Esophagus squamous epithelium (tissue), 5 donors: ENCODE measurements around the gene TMEM53. TPM values are rescaled to one million over a fixed set of nuclear protein-coding genes. Genes with fewer than 3 reads are reported as not detected.

Experiments used
- DNase-seq: peaks from one replicate; lab custom pipeline; 2025; lab: John Stamatoyannopoulos, UW
- H3K27ac ChIP-seq, 4 donors: fragments of 200-600 bp; sonication (generic); one replicate each; pipeline ENCODE4 v1.5.1; 2016 to 2019; ENCODE audit warnings: mild to moderate bottlenecking in 1 of 4
- H3K27me3 ChIP-seq, 4 donors: fragments of 200-600 bp; sonication (generic); 1 replicate in 3 of 4; 2 replicates in 1 of 4; pipeline versions ENCODE4 v1.5.1 to v1.6.0; 2017 to 2021; ENCODE audit warnings: antibody characterized with exemption in 1 of 4
- H3K36me3 ChIP-seq, 3 donors: fragments of 200-600 bp; sonication (generic); one replicate each; pipeline ENCODE4 v1.5.1; 2016 to 2019
- H3K4me1 ChIP-seq, 3 donors: fragments of 200-600 bp; sonication (generic); one replicate each; pipeline ENCODE4 v1.5.1; 2017 to 2019
- H3K4me3 ChIP-seq, 4 donors: fragments of 200-600 bp; sonication (generic); 1 replicate in 3 of 4; 2 replicates in 1 of 4; pipeline ENCODE4 v1.5.1; 2016 to 2019; ENCODE audit warnings: mild to moderate bottlenecking in 2 of 4, moderate library complexity in 1 of 4
- H3K9me3 ChIP-seq, 3 donors: fragments of 200-600 bp; sonication (generic); one replicate each; pipeline ENCODE4 v1.5.1; 2016 to 2019
- CTCF ChIP-seq, 6 experiments: fragments of 450-650 bp in 4 of 6; fragments of 200-600 bp in 2 of 6; sonication (generic) in 2 of 6; IDR thresholded peaks; one replicate each; pipeline ENCODE4 v1.5.1; 2016 to 2019; ENCODE audit warnings: antibody characterized with exemption in 6 of 6, mild to moderate bottlenecking in 4 of 6, moderate library complexity in 4 of 6
- POLR2A ChIP-seq, 4 donors: fragments of 450-650 bp; IDR thresholded peaks; one replicate each; pipeline ENCODE4 v1.6.1; 2017; ENCODE audit warnings: antibody characterized with exemption in 4 of 4, mild to moderate bottlenecking in 4 of 4, moderate library complexity in 3 of 4
- WGBS, 2 donors: methylation state at CpG; one replicate each; pipeline ENCODE4 v1.1.5; 2018; 5-methylcytosine and 5-hydroxymethylcytosine counted together
- intact Hi-C: fragments of 100-400 bp; cut with DNase I; formaldehyde crosslinking; loops from one replicate; pipeline ENCODE4 v1.15.0; 2022
- total RNA-seq, 4 donors: library from RNA; depleted of rRNA; stranded (reverse); fragments of >200 nt; gene quantifications; one replicate each; pipeline ENCODE4 v1.1.0, GENCODE V29; 2016
- donor health status: DM: yes; HTN: yes; CAD: no.

The TMEM53 gene
- total RNA-seq, 4 donors from 2014 or later: 3.2 to 5.8 (median 4.0) TPM

- no peaks in the 10 kb centered on the region for H3K27me3 ChIP-seq
- 45 to 52% methylated on average over 4 to 7 of the region's 7 CpGs for WGBS, 2 donors
- intact Hi-C loops: no loop called here
Measured at GRCh38 chr1:44652445-44653106, 21.7 kb downstream of the TMEM53 start.

GRCh38 chr1:44651069-44651468 lies 23.2 kb downstream of the TMEM53 start:
- H3K4me1 ChIP-seq: peaks cover 0 to 6% (median 0%) of the 10 kb centered on the region in 3 donors
- intact Hi-C loops: no loop called here
- H3K9me3 ChIP-seq: no peaks in the 10 kb centered on the region

More at GRCh38 chr1:44652445-44653106, 21.7 kb downstream of the TMEM53 start:
- Histone ChIP-seq H3K27ac (peak overlapping the region in 1 of 4 donors; percentile 2), H3K4me1 (no peaks in the 10 kb centered on the region), H3K9me3 (no peaks in the 10 kb centered on the region), H3K4me3 (no peak overlapping the region), H3K36me3 (peaks cover 13 to 65% (median 38%) of the 10 kb centered on the region in 3 donors)
- TF ChIP-seq CTCF (IDR thresholded peaks at IDR 0.05) (peak; percentile 75 to 93 (median 89)), POLR2A (IDR thresholded peaks at IDR 0.05) (no peak)
- DNase-seq: no peak

GRCh38 chr1:44650159-44650831 lies 24.0 kb downstream of the TMEM53 start:
- peaks cover 0 to 13% (median 0%) of the 10 kb centered on the region in 3 donors for H3K4me1 ChIP-seq
- no peaks in the 10 kb centered on the region for H3K27me3 ChIP-seq
- no peak overlapping the region for H3K27ac ChIP-seq
- no peak for TF ChIP-seq POLR2A (IDR thresholded peaks at IDR 0.05)
- no peak for TF ChIP-seq CTCF (IDR thresholded peaks at IDR 0.05)
- 60 to 90% methylated on average over 1 to 14 of the region's 23 CpGs for WGBS, 2 donors
- intact Hi-C loops: no loop called here
- H3K9me3 ChIP-seq: no peaks in the 10 kb centered on the region
- H3K36me3 ChIP-seq: peaks cover 19 to 88% (median 45%) of the 10 kb centered on the region in 3 donors
- H3K4me3 ChIP-seq: no peak overlapping the region
- DNase-seq: no peak

More at GRCh38 chr1:44651069-44651468, 23.2 kb downstream of the TMEM53 start:
- no peak overlapping the region for H3K4me3 ChIP-seq
- TF ChIP-seq CTCF (IDR thresholded peaks at IDR 0.05): no peak
- TF ChIP-seq POLR2A (IDR thresholded peaks at IDR 0.05): no peak
- H3K27ac ChIP-seq: no peak overlapping the region
- H3K27me3 ChIP-seq: no peaks in the 10 kb centered on the region
- no peak for DNase-seq
- peaks cover 13 to 80% (median 42%) of the 10 kb centered on the region in 3 donors for H3K36me3 ChIP-seq
- 73 to 87% methylated on average over 7 of the region's 8 CpGs for WGBS, 2 donors

- no peak for TF ChIP-seq CTCF (IDR thresholded peaks at IDR 0.05)
- no peak for TF ChIP-seq POLR2A (IDR thresholded peaks at IDR 0.05)
- Histone ChIP-seq H3K4me1 (peaks cover 0 to 19% (median 5%) of the 10 kb centered on the region in 3 donors), H3K4me3 (no peak overlapping the region), H3K36me3 (peaks cover 19 to 92% (median 49%) of the 10 kb centered on the region in 3 donors), H3K27ac (no peak overlapping the region), H3K9me3 (no peaks in the 10 kb centered on the region), H3K27me3 (no peaks in the 10 kb centered on the region)
- no peak for DNase-seq
- intact Hi-C loops: no loop called here
- 87 to 95% methylated on average over 6 to 13 of the region's 13 CpGs for WGBS, 2 donors
Measured at GRCh38 chr1:44649788-44650158, 24.5 kb downstream of the TMEM53 start.
